ENCODE results near the gene TREX2.

Gene TREX2

DNA sequence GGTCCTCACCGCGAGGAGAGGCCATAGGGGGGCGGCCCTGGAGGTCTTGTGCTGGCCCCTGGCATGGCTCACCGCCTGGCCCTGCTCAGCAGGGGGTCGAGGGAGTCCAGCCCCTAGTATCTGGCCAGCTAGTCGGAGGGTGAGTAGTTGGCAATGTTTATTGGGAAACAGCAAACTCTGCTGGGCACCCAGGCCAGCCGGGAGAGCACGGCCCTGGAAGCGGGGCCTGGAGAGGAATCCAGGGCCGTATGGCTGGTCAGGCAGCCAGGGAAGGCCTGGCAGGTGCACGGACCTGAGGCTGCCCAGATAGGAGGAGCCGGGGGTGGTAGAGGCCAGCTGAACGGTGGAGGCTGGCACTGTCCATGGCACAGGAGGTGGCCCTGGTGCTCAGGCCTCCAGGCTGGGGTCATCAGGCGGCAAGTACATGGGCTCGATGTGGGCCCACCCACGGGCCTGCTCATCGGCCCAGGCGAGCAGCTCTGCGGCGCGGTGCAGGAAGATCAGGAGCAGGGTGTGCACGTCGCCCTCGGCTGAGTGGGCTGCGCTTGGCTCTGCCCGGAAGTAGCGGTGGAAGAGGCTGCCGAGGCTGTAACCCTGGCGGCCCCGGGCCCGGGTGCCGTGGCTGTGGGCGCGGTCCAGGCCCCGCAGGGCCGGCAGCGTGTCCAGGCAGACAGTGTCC is 1.4 kb downstream of the TREX2 start:
- no peak for DNase-seq (ENCODE audit: low read depth)

DNA sequence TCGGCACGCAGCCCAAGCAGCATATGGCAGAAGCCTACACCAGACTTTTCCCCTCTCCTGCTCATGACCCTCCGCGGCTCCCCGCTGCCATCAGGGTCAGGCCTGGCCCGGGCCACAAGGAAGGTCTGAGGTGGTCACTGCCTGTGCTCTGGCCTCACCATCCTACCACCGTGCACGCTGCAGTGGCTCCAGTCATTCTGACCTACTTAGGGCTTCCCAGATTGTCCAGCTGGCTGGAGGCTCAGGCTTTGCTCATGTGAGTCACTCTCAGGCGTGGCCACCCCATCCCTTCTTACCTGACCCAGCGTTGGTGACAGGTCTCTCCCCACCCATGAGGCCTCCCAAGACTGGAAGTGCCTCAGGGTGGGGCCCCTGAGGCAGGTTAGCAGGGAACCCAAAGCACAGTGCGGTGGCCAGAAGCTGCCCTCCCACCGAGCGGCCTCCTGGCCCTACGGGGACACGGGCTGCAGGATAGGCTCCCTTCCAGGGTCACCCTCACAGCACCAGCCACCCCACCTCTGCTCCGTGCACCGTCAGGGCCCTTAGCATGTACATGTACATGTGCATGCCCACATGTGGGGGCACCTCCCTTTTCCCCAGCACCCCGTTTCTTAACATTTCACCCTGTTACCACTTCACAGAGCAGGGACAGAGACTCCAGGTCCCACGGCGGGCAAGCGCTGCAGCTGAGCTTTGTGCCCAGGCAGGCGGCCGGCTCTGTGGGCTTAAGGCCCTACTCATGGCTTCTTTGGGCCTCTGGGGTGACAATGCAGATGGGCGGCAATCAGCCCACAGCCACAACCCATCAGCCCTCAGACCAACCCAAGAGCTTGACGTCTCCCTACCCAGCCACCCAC is 2.2 kb downstream of the TREX2 start:
- TF ChIP-seq, protein P1, sequence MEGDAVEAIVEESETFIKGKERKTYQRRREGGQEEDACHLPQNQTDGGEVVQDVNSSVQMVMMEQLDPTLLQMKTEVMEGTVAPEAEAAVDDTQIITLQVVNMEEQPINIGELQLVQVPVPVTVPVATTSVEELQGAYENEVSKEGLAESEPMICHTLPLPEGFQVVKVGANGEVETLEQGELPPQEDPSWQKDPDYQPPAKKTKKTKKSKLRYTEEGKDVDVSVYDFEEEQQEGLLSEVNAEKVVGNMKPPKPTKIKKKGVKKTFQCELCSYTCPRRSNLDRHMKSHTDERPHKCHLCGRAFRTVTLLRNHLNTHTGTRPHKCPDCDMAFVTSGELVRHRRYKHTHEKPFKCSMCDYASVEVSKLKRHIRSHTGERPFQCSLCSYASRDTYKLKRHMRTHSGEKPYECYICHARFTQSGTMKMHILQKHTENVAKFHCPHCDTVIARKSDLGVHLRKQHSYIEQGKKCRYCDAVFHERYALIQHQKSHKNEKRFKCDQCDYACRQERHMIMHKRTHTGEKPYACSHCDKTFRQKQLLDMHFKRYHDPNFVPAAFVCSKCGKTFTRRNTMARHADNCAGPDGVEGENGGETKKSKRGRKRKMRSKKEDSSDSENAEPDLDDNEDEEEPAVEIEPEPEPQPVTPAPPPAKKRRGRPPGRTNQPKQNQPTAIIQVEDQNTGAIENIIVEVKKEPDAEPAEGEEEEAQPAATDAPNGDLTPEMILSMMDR (conservative IDR thresholded peaks at IDR 0.05; ENCODE audit: low read length), result no peak
- no peak for DNase-seq (ENCODE audit: low read depth)
- no peak overlapping the region for H3K4me3 ChIP-seq (ENCODE audit: low read length)

More for the DNA sequence above, 1.4 kb downstream of the TREX2 start:
- TF ChIP-seq, protein P1 (conservative IDR thresholded peaks at IDR 0.05; ENCODE audit: low read length), result no peak
- H3K4me3 ChIP-seq (ENCODE audit: low read length), result no peak overlapping the region

DNA sequence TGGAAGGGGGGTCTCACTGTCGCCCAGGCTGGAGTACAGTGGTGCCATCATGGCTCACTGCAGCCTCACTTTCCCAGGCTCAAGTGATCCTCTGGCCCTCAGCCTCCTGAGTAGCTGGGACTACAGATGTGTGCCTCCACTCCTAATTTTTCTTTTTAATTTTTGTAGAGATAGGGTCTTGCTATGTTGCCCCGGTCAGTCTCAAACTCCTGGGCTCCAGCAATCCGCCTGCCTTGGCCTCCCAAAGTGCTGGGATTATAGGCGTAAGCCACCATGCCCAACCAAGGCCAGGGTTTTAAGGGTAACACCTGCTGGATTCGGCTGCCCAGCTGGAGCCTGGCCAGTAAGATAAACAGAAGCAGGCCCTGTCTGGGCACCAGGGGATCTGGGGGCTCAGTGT is 3.4 kb downstream of the TREX2 start:
- no peak overlapping the region for H3K4me3 ChIP-seq (ENCODE audit: low read length)
- DNase-seq (ENCODE audit: low read depth), result no peak
- TF ChIP-seq, protein P1 (conservative IDR thresholded peaks at IDR 0.05; ENCODE audit: low read length), result no peak

DNA sequence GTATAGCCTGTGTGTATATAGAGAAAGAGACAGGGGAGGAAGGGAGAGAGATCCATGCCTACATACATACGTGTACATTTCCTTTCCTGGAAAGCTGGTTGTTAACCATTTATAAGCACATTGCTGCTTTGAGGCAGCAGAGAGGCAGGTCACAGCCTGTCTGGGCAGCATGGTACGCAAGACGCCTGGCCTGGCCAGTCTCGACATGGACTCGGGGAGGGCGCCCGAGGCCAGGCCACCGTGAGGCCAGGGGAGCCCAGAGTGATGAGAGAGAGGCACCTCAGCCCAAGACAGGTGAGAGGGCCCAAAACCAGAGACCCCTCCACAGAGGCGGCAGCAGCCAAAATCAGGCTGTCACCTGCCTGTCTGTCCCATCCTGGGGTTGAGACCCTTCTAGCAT is 3.9 kb downstream of the TREX2 start:
- TF ChIP-seq, protein P1 (conservative IDR thresholded peaks at IDR 0.05; ENCODE audit: low read length), result no peak
- H3K4me3 ChIP-seq (ENCODE audit: low read length), result no peak overlapping the region
- DNase-seq (ENCODE audit: low read depth), result no peak

DNA sequence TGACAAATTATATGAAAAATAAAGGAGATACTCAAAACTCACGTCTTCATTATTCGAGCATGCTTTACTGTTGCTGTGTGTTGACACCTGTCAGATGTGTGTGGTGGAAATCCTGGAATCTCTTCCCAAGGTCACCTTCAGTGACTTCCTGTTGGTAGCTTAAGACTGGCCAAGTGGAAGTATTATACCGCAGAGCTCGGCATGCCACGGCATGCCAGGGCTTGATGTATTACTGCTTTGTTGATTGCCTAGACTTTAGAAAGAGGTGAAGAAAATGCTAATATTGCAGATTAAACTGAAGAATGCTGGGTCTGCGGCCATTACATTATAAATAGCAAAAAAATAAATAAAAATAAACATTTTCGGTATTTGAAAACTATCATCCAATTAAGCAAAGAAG is 4.6 kb downstream of the TREX2 start:
- DNase-seq (ENCODE audit: low read depth), result no peak
- no peak overlapping the region for H3K4me3 ChIP-seq (ENCODE audit: low read length)
- TF ChIP-seq, protein P1 (conservative IDR thresholded peaks at IDR 0.05; ENCODE audit: low read length), result no peak

DNA sequence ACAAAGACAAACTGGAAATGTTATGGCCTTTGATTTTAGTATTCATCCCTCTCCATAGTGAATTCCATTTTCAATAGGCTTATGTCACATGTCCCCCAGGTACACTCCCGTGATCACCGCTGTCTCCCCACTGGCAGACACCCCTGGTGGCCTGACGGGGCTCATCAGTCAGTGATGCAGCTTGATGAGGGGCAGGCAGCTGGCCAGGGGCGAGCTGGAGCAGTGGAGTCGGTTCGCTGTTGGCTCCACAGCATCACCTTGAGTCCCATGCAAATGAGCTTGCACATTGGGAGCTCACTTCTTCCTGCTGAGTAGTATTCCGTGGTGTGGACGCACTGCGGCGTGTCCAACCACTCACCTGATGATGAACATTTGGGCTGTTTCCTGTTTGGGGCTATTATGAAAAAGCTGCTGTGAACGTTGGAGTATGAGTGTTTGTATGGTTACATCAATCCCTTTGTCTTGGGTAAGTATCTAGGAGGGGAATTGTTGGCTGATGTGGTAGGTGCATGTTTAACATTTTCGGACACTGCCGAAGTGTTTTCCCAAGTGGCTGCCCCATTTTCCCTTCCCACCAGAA is 5.2 kb downstream of the TREX2 start:
- TF ChIP-seq, protein P1 (conservative IDR thresholded peaks at IDR 0.05; ENCODE audit: low read length), result no peak
- H3K4me3 ChIP-seq (ENCODE audit: low read length), result no peak overlapping the region
- DNase-seq (ENCODE audit: low read depth), result no peak
